MM.1S (cell line): Measurements from ENCODE around the gene TMEM108.

Source experiments
- DNase-seq: peaks from one replicate; pipeline ENCODE4 v3.0.0-alpha.2; 2015
- H2AFZ ChIP-seq: fragments of 300-600 bp; sonication (generic); 2 replicates; pipeline ENCODE4 v1.6.0; 2016; ENCODE audit warnings: antibody characterized with exemption, low read length
- H3F3A ChIP-seq: fragments of 300-600 bp; sonication (generic); 2 replicates; pipeline ENCODE4 v1.6.1; 2016; ENCODE audit warnings: mild to moderate bottlenecking, antibody characterized with exemption, low read length, moderate library complexity, mixed read lengths; ENCODE audit not compliant: insufficient read depth
- H3K27ac ChIP-seq: fragments of 300-600 bp; sonication (generic); 2 replicates; pipeline ENCODE4 v1.5.1; 2016; ENCODE audit warnings: mild to moderate bottlenecking, low read length
- H3K27me3 ChIP-seq: fragments of 300-600 bp; sonication (generic); replicated peaks from 2 replicates; pipeline ENCODE4 v1.6.0; 2016; ENCODE audit warnings: low read length; ENCODE audit not compliant: insufficient read depth
- H3K36me3 ChIP-seq: fragments of 300-600 bp; sonication (generic); replicated peaks from 2 replicates; pipeline ENCODE4 v1.6.1; 2016; ENCODE audit warnings: mild to moderate bottlenecking, low read length, mixed read lengths; ENCODE audit not compliant: insufficient read depth
- H3K4me1 ChIP-seq: fragments of 300-600 bp; sonication (generic); 2 replicates; pipeline ENCODE4 v1.6.1; 2016; ENCODE audit warnings: low read length, mixed read lengths
- H3K4me2 ChIP-seq: fragments of 300-600 bp; sonication (generic); 2 replicates; pipeline ENCODE4 v1.6.0; 2016; ENCODE audit warnings: low read depth, low read length
- H3K4me3 ChIP-seq: fragments of 300-600 bp; sonication (generic); 2 replicates; pipeline ENCODE4 v1.5.1; 2016; ENCODE audit warnings: low read length, mixed read lengths
- H3K79me2 ChIP-seq: fragments of 300-600 bp; sonication (generic); 2 replicates; pipeline ENCODE4 v1.6.1; 2016; ENCODE audit warnings: mixed run types, low read length, mixed read lengths
- H3K9ac ChIP-seq: fragments of 300-600 bp; sonication (generic); 2 replicates; pipeline ENCODE4 v1.6.1; 2016; ENCODE audit warnings: low read length, mixed read lengths
- H3K9me2 ChIP-seq: fragments of 300-600 bp; sonication (generic); replicated peaks from 2 replicates; pipeline ENCODE4 v1.6.1; 2016; ENCODE audit warnings: mild to moderate bottlenecking, low read length, mixed read lengths; ENCODE audit not compliant: insufficient read depth
- H3K9me3 ChIP-seq: fragments of 300-600 bp; sonication (generic); replicated peaks from 2 replicates; pipeline ENCODE4 v1.6.1; 2016; ENCODE audit warnings: mild to moderate bottlenecking, low read length, mixed read lengths; ENCODE audit not compliant: insufficient read depth
- H4K20me1 ChIP-seq: fragments of 300-600 bp; sonication (generic); 2 replicates; pipeline ENCODE4 v1.6.1; 2016; ENCODE audit warnings: mild to moderate bottlenecking, low read length, moderate library complexity, mixed read lengths; ENCODE audit not compliant: insufficient read depth
- CTCF ChIP-seq: fragments of 300-600 bp; sonication (generic); IDR thresholded peaks from 2 replicates; pipeline ENCODE4 v1.5.1; 2016; ENCODE audit warnings: antibody characterized with exemption, low read length, mixed read lengths
- EZH2 ChIP-seq: fragments of 300-600 bp; sonication (generic); optimal IDR thresholded peaks from 2 replicates; pipeline ENCODE3; 2017; ENCODE audit warnings: low read depth, mild to moderate bottlenecking, antibody characterized with exemption, low read length, mixed read lengths
- EZH2phosphoT487 ChIP-seq: fragments of 300-600 bp; sonication (generic); IDR thresholded peaks from 2 replicates; pipeline ENCODE4 v1.6.1; 2018; ENCODE audit warnings: antibody characterized with exemption, low read length

Gene TMEM108

GRCh38 chr3:133273346-133273745 lies 235.2 kb downstream of the TMEM108 start:
- no peaks in the 10 kb centered on the region for H3K79me2 ChIP-seq
- H3K9me3 ChIP-seq: no peaks in the 10 kb centered on the region
- TF ChIP-seq EZH2phosphoT487 (no peak), CTCF (no peak), EZH2 (no peak)

GRCh38 chr3:133274477-133274876 lies 236.3 kb downstream of the TMEM108 start:
- no peaks in the 10 kb centered on the region for H3K27me3 ChIP-seq
- H3K79me2 ChIP-seq: no peaks in the 10 kb centered on the region
- no peak overlapping the region for H3K9ac ChIP-seq
- H2AFZ ChIP-seq: no peak overlapping the region
- no peaks in the 10 kb centered on the region for H3K9me3 ChIP-seq
- no peak for TF ChIP-seq EZH2phosphoT487
- no peak for TF ChIP-seq EZH2
- no peak for TF ChIP-seq CTCF
- H3K36me3 ChIP-seq: no peaks in the 10 kb centered on the region
- H3K9me2 ChIP-seq: no peaks in the 10 kb centered on the region
- H3K27ac ChIP-seq: no peak overlapping the region
- DNase-seq: no peak
- no peaks in the 10 kb centered on the region for H3K4me1 ChIP-seq
- no peaks in the 10 kb centered on the region for H3F3A ChIP-seq
- no peaks in the 10 kb centered on the region for H4K20me1 ChIP-seq
- H3K4me3 ChIP-seq: no peak overlapping the region
- H3K4me2 ChIP-seq: no peak overlapping the region

More at GRCh38 chr3:133273346-133273745, 235.2 kb downstream of the TMEM108 start:
- Histone ChIP-seq H4K20me1 (no peaks in the 10 kb centered on the region), H3K36me3 (no peaks in the 10 kb centered on the region), H3K4me3 (no peak overlapping the region), H3K27me3 (no peaks in the 10 kb centered on the region), H3K9ac (no peak overlapping the region), H3K4me1 (no peaks in the 10 kb centered on the region), H2AFZ (no peak overlapping the region), H3F3A (no peaks in the 10 kb centered on the region), H3K9me2 (no peaks in the 10 kb centered on the region), H3K27ac (no peak overlapping the region), H3K4me2 (no peak overlapping the region)
- no peak for DNase-seq

GRCh38 chr3:133276594-133276993 lies 238.4 kb downstream of the TMEM108 start:
- Histone ChIP-seq H3K36me3 (no peaks in the 10 kb centered on the region), H3K79me2 (no peaks in the 10 kb centered on the region), H3K4me1 (no peaks in the 10 kb centered on the region), H3K4me3 (no peak overlapping the region), H2AFZ (no peak overlapping the region), H4K20me1 (no peaks in the 10 kb centered on the region), H3K9ac (no peak overlapping the region), H3K27me3 (no peaks in the 10 kb centered on the region), H3K4me2 (no peak overlapping the region), H3K9me3 (no peaks in the 10 kb centered on the region), H3K9me2 (no peaks in the 10 kb centered on the region), H3K27ac (no peak overlapping the region), H3F3A (no peaks in the 10 kb centered on the region)
- TF ChIP-seq EZH2phosphoT487 (no peak), EZH2 (no peak), CTCF (no peak)
- DNase-seq: no peak
